ENCODE measurements around the gene HAUS6. TPM values are rescaled to one million over a fixed set of nuclear protein-coding genes. Genes with fewer than 3 reads are reported as not detected.
A peak's percentile ranks its signal among the peaks of the same experiment; 100 is the strongest.

The HAUS6 gene
- total and polyA plus RNA-seq, 2 experiments from 2014 or later = 32.7 to 48.7 TPM

DNA sequence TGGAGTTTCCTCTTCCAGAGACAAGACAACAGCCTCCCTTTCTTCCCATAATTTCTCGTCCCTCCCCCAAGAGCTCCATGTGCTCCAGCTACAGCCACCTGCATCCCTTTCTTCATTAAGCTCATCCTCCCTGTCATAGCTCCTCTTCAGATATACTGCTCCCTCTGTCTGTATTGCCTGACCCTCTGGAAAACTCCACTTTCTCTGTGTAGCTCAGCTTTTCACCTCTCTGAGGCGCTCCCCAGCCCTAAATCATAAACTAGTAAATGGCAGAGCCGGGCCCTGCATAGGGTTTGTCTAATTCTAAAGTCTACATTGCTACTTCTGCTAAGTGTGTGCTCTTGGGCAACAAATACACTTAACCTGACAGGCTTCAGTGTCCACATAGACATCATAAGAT lies 33.4 kb upstream of the HAUS6 start:
- ATAC-seq = peak; percentile 68; the same call in 2 of the 3 replicates
- H3K27ac Mint-ChIP-seq = no peak overlapping the region

DNA sequence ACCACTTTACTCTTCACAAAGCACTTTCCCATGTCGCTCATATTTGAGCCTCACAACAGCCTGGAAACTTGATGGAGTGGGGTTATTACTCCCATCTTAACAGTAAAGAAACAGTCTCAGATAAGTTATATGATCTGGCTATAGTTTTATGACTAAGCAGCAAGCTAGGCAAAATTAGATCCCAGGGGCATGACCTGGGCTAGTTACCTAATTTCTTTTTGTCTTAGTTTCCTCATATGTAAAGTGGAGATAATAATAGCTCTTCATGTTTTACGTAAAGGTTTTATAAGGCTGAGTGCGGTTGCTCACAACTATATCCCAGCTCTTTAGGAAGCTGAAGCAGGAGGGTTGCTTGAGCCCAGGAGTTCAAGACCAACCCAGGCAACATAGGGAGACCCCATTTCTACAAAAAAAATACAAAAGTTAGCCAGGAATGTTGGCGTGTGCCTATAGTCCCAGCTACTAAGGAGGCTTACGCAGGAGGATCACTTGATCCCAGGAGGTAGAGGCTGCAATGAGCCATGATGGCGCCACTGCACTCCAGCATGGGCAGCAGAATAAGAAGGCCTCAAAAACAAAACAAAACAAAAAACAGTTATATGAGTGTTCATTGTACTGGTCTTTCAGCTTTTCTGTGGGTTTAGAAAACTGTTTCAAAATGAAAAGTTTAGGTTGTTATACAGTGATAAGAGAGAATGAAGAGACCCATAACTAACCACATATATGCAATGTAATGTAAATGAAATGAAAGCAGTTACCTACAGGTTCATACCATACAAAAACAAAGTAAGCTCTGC lies 31.0 kb upstream of the HAUS6 start:
- H3F3A ChIP-seq (replicated peaks; ENCODE audit: low read depth) = peaks cover 11% of the 10 kb centered on the region
- no peak overlapping the region for H2AFZ ChIP-seq
- DNase-seq (ENCODE audit: low spot score) (no peak), ATAC-seq (no peak)
- Mint-ChIP-seq H3K27me3 (ENCODE audit: insufficient read depth, low read depth, poor library complexity) (peaks cover 11% of the 10 kb centered on the region), H3K9me3 (no peaks in the 10 kb centered on the region), H3K27ac (no peak overlapping the region), H3K4me1 (peaks cover 38% of the 10 kb centered on the region), H3K36me3 (ENCODE audit: low read depth) (no peaks in the 10 kb centered on the region), H3K4me3 (no peak overlapping the region)
- peaks cover 32% of the 10 kb centered on the region for H3K27me3 ChIP-seq (ENCODE audit: insufficient read depth)
- no peak overlapping the region for H3K4me2 ChIP-seq
- no peak overlapping the region for H3K27ac ChIP-seq (ENCODE audit: low read depth)
- H3K36me3 ChIP-seq (ENCODE audit: insufficient read depth) = no peaks in the 10 kb centered on the region
- no peaks in the 10 kb centered on the region for H3K79me2 ChIP-seq (replicated peaks; ENCODE audit: insufficient read depth)
- no peaks in the 10 kb centered on the region for H3K9me2 ChIP-seq (ENCODE audit: insufficient read depth)
- no peak overlapping the region for H3K4me3 ChIP-seq
- no peaks in the 10 kb centered on the region for H4K20me1 ChIP-seq (replicated peaks; ENCODE audit: insufficient read depth)
- peaks cover 24% of the 10 kb centered on the region for H3K4me1 ChIP-seq (ENCODE audit: insufficient read depth)
- TF ChIP-seq ZNF331 (CRISPR knock-in tag; IDR thresholded peaks at IDR 0.05; ENCODE audit: low read depth) (no peak), ZNF114 (CRISPR knock-in tag; IDR thresholded peaks at IDR 0.05) (no peak), STAT1 (IDR thresholded peaks at IDR 0.05; ENCODE audit: unreplicated experiment) (no peak), POLR2AphosphoS5 (IDR thresholded peaks at IDR 0.05; ENCODE audit: low read depth) (no peak), NANOG (IDR thresholded peaks at IDR 0.05; ENCODE audit: borderline replicate concordance) (no peak), EZH2 (IDR thresholded peaks at IDR 0.05; ENCODE audit: low read depth, unreplicated experiment) (no peak)
- TF ChIP-seq, protein P1, sequence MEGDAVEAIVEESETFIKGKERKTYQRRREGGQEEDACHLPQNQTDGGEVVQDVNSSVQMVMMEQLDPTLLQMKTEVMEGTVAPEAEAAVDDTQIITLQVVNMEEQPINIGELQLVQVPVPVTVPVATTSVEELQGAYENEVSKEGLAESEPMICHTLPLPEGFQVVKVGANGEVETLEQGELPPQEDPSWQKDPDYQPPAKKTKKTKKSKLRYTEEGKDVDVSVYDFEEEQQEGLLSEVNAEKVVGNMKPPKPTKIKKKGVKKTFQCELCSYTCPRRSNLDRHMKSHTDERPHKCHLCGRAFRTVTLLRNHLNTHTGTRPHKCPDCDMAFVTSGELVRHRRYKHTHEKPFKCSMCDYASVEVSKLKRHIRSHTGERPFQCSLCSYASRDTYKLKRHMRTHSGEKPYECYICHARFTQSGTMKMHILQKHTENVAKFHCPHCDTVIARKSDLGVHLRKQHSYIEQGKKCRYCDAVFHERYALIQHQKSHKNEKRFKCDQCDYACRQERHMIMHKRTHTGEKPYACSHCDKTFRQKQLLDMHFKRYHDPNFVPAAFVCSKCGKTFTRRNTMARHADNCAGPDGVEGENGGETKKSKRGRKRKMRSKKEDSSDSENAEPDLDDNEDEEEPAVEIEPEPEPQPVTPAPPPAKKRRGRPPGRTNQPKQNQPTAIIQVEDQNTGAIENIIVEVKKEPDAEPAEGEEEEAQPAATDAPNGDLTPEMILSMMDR (conservative IDR thresholded peaks at IDR 0.05; ENCODE audit: low read depth in 2 of 2) = no peak
- TF ChIP-seq, protein P2, sequence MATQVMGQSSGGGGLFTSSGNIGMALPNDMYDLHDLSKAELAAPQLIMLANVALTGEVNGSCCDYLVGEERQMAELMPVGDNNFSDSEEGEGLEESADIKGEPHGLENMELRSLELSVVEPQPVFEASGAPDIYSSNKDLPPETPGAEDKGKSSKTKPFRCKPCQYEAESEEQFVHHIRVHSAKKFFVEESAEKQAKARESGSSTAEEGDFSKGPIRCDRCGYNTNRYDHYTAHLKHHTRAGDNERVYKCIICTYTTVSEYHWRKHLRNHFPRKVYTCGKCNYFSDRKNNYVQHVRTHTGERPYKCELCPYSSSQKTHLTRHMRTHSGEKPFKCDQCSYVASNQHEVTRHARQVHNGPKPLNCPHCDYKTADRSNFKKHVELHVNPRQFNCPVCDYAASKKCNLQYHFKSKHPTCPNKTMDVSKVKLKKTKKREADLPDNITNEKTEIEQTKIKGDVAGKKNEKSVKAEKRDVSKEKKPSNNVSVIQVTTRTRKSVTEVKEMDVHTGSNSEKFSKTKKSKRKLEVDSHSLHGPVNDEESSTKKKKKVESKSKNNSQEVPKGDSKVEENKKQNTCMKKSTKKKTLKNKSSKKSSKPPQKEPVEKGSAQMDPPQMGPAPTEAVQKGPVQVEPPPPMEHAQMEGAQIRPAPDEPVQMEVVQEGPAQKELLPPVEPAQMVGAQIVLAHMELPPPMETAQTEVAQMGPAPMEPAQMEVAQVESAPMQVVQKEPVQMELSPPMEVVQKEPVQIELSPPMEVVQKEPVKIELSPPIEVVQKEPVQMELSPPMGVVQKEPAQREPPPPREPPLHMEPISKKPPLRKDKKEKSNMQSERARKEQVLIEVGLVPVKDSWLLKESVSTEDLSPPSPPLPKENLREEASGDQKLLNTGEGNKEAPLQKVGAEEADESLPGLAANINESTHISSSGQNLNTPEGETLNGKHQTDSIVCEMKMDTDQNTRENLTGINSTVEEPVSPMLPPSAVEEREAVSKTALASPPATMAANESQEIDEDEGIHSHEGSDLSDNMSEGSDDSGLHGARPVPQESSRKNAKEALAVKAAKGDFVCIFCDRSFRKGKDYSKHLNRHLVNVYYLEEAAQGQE (IDR thresholded peaks at IDR 0.05; ENCODE audit: unreplicated experiment) = no peak
- TF ChIP-seq, protein P3, sequence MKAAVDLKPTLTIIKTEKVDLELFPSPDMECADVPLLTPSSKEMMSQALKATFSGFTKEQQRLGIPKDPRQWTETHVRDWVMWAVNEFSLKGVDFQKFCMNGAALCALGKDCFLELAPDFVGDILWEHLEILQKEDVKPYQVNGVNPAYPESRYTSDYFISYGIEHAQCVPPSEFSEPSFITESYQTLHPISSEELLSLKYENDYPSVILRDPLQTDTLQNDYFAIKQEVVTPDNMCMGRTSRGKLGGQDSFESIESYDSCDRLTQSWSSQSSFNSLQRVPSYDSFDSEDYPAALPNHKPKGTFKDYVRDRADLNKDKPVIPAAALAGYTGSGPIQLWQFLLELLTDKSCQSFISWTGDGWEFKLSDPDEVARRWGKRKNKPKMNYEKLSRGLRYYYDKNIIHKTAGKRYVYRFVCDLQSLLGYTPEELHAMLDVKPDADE (IDR thresholded peaks at IDR 0.05) = no peak

More for the DNA sequence above, 33.4 kb upstream of the HAUS6 start:
- Histone ChIP-seq H3K27ac (ENCODE audit: low read depth) (no peak overlapping the region), H3K79me2 (replicated peaks; ENCODE audit: insufficient read depth) (no peaks in the 10 kb centered on the region), H3F3A (replicated peaks; ENCODE audit: low read depth) (peaks cover 2% of the 10 kb centered on the region), H3K36me3 (ENCODE audit: insufficient read depth) (no peaks in the 10 kb centered on the region), H3K9me2 (ENCODE audit: insufficient read depth) (no peaks in the 10 kb centered on the region), H3K4me3 (no peak overlapping the region), H3K4me1 (ENCODE audit: insufficient read depth) (peaks cover 10% of the 10 kb centered on the region), H3K4me2 (no peak overlapping the region), H2AFZ (peak overlapping the region; percentile 48; the same call in 1 of the 2 replicates), H4K20me1 (replicated peaks; ENCODE audit: insufficient read depth) (no peaks in the 10 kb centered on the region), H3K27me3 (ENCODE audit: insufficient read depth) (peaks cover 15% of the 10 kb centered on the region)
- Mint-ChIP-seq H3K4me1 (peaks cover 17% of the 10 kb centered on the region), H3K4me3 (no peak overlapping the region), H3K27me3 (ENCODE audit: insufficient read depth, low read depth, poor library complexity) (peaks cover 5% of the 10 kb centered on the region), H3K9me3 (no peaks in the 10 kb centered on the region), H3K36me3 (ENCODE audit: low read depth) (no peaks in the 10 kb centered on the region)
- TF ChIP-seq EZH2phosphoT487 (IDR thresholded peaks at IDR 0.05; ENCODE audit: unreplicated experiment) (no peak), CREB1 (CRISPR knock-in tag; IDR thresholded peaks at IDR 0.05; ENCODE audit: low read depth) (no peak), NANOG (IDR thresholded peaks at IDR 0.05; ENCODE audit: borderline replicate concordance) (no peak), ZNF114 (CRISPR knock-in tag; IDR thresholded peaks at IDR 0.05) (no peak)
- TF ChIP-seq, protein P3 (IDR thresholded peaks at IDR 0.05) = no peak
- TF ChIP-seq, protein P1 (conservative IDR thresholded peaks at IDR 0.05; ENCODE audit: low read depth in 2 of 2) = peak; percentile 13 to 33; a peak in 3 of 4 replicates
- DNase-seq (ENCODE audit: low spot score) = peak; percentile 28

Data from GM23338 (cell line).